H1 (cell line): Measurements from ENCODE around the gene LIPT2. TPM values are rescaled to one million over a fixed set of nuclear protein-coding genes. Genes with fewer than 3 reads are reported as not detected.
"Not testable (repeated sequence)": the region's sequence is repeated elsewhere in the genome, so short reads cannot be mapped to it uniquely, and the experiment has no call there.

ENCODE experiments used
- CTCF ChIA-PET: fragments of 300-600 bp; sonication (Branson Sonifier 250); formaldehyde crosslinking; loops from one replicate; lab custom pipeline; 2021; ENCODE audit not compliant: partially characterized antibody; lab: Charles Lee
- POLR2A ChIA-PET: fragments of 300-600 bp; sonication (Branson Sonifier 250); formaldehyde crosslinking; loops from one replicate; lab custom pipeline; 2021; ENCODE audit warnings: inconsistent platforms; ENCODE audit not compliant: partially characterized antibody; lab: Charles Lee
- DNase-seq, 2 experiments: peaks; one replicate each; pipeline versions ENCODE4 v3.0.0 to v3.0.0-alpha.2; 2010 to 2022; ENCODE audit warnings: low spot score in 2 of 2, low read depth in 1 of 2, mixed read lengths in 1 of 2
- FAIRE-seq: peaks from 2 replicates; lab custom pipeline; 2011; peaks lifted over from hg19 to GRCh38; lab: Jason Lieb, UNC
- H2AFZ ChIP-seq: 2 replicates; pipeline ENCODE4 v1.8.1; 2012; ENCODE audit warnings: low read length, inconsistent platforms
- H2AK5ac ChIP-seq: 2 replicates; pipeline ENCODE4 v1.6.1; 2013; ENCODE audit warnings: low read depth, low read length
- H2BK120ac ChIP-seq: replicated peaks from 2 replicates; pipeline ENCODE3; 2013; ENCODE audit warnings: low read depth, low read length, inconsistent platforms
- H2BK12ac ChIP-seq: 2 replicates; pipeline ENCODE4 v1.6.1; 2013; ENCODE audit warnings: low read depth, low read length
- H2BK15ac ChIP-seq: 2 replicates; pipeline ENCODE4 v1.6.1; 2013; ENCODE audit warnings: low read length
- H2BK20ac ChIP-seq: 2 replicates; pipeline ENCODE4 v1.6.1; 2013; ENCODE audit warnings: low read length
- H2BK5ac ChIP-seq: 2 replicates; pipeline ENCODE4 v1.6.1; 2013; ENCODE audit warnings: low read depth, low read length
- H3K14ac ChIP-seq: 2 replicates; pipeline ENCODE4 v1.6.1; 2013; ENCODE audit warnings: inconsistent platforms; ENCODE audit not compliant: insufficient read length
- H3K18ac ChIP-seq: 2 replicates; pipeline ENCODE4 v1.6.1; 2013; ENCODE audit warnings: low read length; ENCODE audit errors: extremely low read depth
- H3K23ac ChIP-seq: 2 replicates; pipeline ENCODE4 v1.6.1; 2013; ENCODE audit warnings: inconsistent platforms; ENCODE audit not compliant: insufficient read length
- H3K23me2 ChIP-seq: 2 replicates; pipeline ENCODE4 v1.6.1; 2013; ENCODE audit warnings: low read depth, low read length
- H3K27ac ChIP-seq: 2 replicates; pipeline ENCODE4 v1.6.1; 2011; ENCODE audit warnings: low read depth, low read length, inconsistent platforms
- H3K27me3 ChIP-seq, 4 experiments: replicated peaks in 1 of 4; 1 replicate in 1 of 4; 2 replicates in 3 of 4; pipeline versions ENCODE4 v1.6.1 to v1.8.1; 2011 to 2013; ENCODE audit warnings: low read length in 3 of 4, mild to moderate bottlenecking in 3 of 4, inconsistent platforms in 2 of 4, mixed read lengths in 2 of 4, moderate library complexity in 1 of 4; ENCODE audit not compliant: control insufficient read depth in 3 of 4, insufficient read depth in 3 of 4; ENCODE audit errors: extremely low read depth in 1 of 4
- H3K36me3 ChIP-seq, 4 experiments: 2 replicates each; pipeline versions ENCODE4 v1.6.1 to v1.8.1; 2011 to 2013; ENCODE audit warnings: mild to moderate bottlenecking in 4 of 4, low read length in 3 of 4, moderate library complexity in 2 of 4, control low read depth in 1 of 4, inconsistent platforms in 1 of 4; ENCODE audit not compliant: insufficient read depth in 4 of 4, control insufficient read depth in 2 of 4
- H3K4ac ChIP-seq: replicated peaks from 2 replicates; pipeline ENCODE3; 2013; ENCODE audit warnings: low read length, low read depth, mixed read lengths, inconsistent platforms; ENCODE audit not compliant: insufficient read length
- H3K4me1 ChIP-seq, 4 experiments: replicated peaks in 1 of 4; 1 replicate in 1 of 4; 2 replicates in 3 of 4; pipeline versions ENCODE4 v1.6.1 to v1.8.1; 2011 to 2013; ENCODE audit warnings: low read length in 3 of 4, inconsistent platforms in 2 of 4, mixed read lengths in 1 of 4; ENCODE audit not compliant: insufficient read depth in 4 of 4, control insufficient read depth in 3 of 4
- H3K4me2 ChIP-seq, 2 experiments: 2 replicates each; pipeline versions ENCODE4 v1.6.1 to v1.8.1; 2011 to 2013; ENCODE audit warnings: low read depth in 2 of 2, low read length in 2 of 2, control low read depth in 1 of 2, inconsistent platforms in 1 of 2, mild to moderate bottlenecking in 1 of 2; ENCODE audit not compliant: insufficient read depth in 1 of 2
- H3K4me3 ChIP-seq, 4 experiments: fragments of 200-600, 300-600 bp in 1 of 4; sonication (generic), shearing (Covaris generic), sonication (Bioruptor Twin) in 1 of 4; 2 replicates each; pipeline versions ENCODE4 v1.5.1 to v1.8.1; 2011 to 2016; ENCODE audit warnings: low read length in 4 of 4, low read depth in 3 of 4, control low read depth in 2 of 4, inconsistent platforms in 2 of 4, mild to moderate bottlenecking in 2 of 4, mixed read lengths in 1 of 4, moderate library complexity in 1 of 4; ENCODE audit not compliant: insufficient read depth in 2 of 4; ENCODE audit errors: extremely low read depth in 1 of 4
- H3K56ac ChIP-seq: replicated peaks from 2 replicates; pipeline ENCODE3; 2013; ENCODE audit warnings: low read depth, mild to moderate bottlenecking, mixed read lengths, low read length, inconsistent platforms; ENCODE audit not compliant: insufficient read length
- H3K79me1 ChIP-seq: 2 replicates; pipeline ENCODE4 v1.6.1; 2013; ENCODE audit warnings: low read depth, low read length, control low read depth
- H3K79me2 ChIP-seq, 2 experiments: 2 replicates each; pipeline versions ENCODE4 v1.6.1 to v1.8.1; 2012 to 2013; ENCODE audit warnings: low read length in 2 of 2, mild to moderate bottlenecking in 2 of 2, inconsistent platforms in 1 of 2; ENCODE audit not compliant: insufficient read depth in 2 of 2, control insufficient read depth in 1 of 2
- H3K9ac ChIP-seq, 4 experiments: replicated peaks in 1 of 4; 1 replicate in 1 of 4; 2 replicates in 3 of 4; pipeline versions ENCODE4 v1.6.1 to v1.8.1; 2011 to 2013; ENCODE audit warnings: low read depth in 3 of 4, low read length in 3 of 4, control low read depth in 2 of 4, mild to moderate bottlenecking in 2 of 4, moderate library complexity in 2 of 4, inconsistent platforms in 1 of 4; ENCODE audit errors: extremely low read depth in 1 of 4
- H3K9me3 ChIP-seq, 2 experiments: 2 replicates each; pipeline versions ENCODE4 v1.6.1 to v1.8.1; 2012 to 2013; ENCODE audit warnings: mild to moderate bottlenecking in 2 of 2, moderate library complexity in 2 of 2, control low read depth in 1 of 2, inconsistent platforms in 1 of 2, low read depth in 1 of 2, low read length in 1 of 2, mixed read lengths in 1 of 2; ENCODE audit not compliant: insufficient read depth in 2 of 2
- H4K20me1 ChIP-seq, 2 experiments: replicated peaks in 1 of 2; 2 replicates each; pipeline versions ENCODE3 to v1.8.1; 2011 to 2013; ENCODE audit warnings: inconsistent platforms in 2 of 2, low read length in 2 of 2, mild to moderate bottlenecking in 1 of 2; ENCODE audit not compliant: insufficient read depth in 2 of 2, control insufficient read depth in 1 of 2
- H4K5ac ChIP-seq: 2 replicates; pipeline ENCODE4 v1.6.1; 2013; ENCODE audit warnings: low read length, low read depth, mixed read lengths, inconsistent platforms; ENCODE audit not compliant: insufficient read length
- H4K8ac ChIP-seq: 2 replicates; pipeline ENCODE4 v1.8.0; 2013; ENCODE audit warnings: mild to moderate bottlenecking, moderate library complexity, low read length, inconsistent platforms; ENCODE audit not compliant: insufficient read depth; ENCODE audit errors: extremely low read depth
- H4K91ac ChIP-seq: replicated peaks from 2 replicates; pipeline ENCODE3; 2013; ENCODE audit warnings: low read length, mixed read lengths, inconsistent platforms; ENCODE audit not compliant: insufficient read length
- CHD2 ChIP-seq: IDR thresholded peaks from 2 replicates; pipeline ENCODE4 v1.6.1; 2012; ENCODE audit warnings: low read length, improper control_type of control experiment
- EGR1 ChIP-seq: IDR thresholded peaks from 2 replicates; pipeline ENCODE4 v1.6.1; 2011; ENCODE audit warnings: low read depth, low read length, borderline replicate concordance
- POLR2AphosphoS5 ChIP-seq: IDR thresholded peaks from 2 replicates; pipeline ENCODE4 v1.6.1; 2011; ENCODE audit warnings: low read depth, low read length
- RNF2 ChIP-seq: fragments of 200-900, 300-1000 bp; sonication (generic); IDR thresholded peaks from 2 replicates; pipeline ENCODE4 v1.7.1; 2016; ENCODE audit warnings: borderline replicate concordance, low read depth, mild to moderate bottlenecking, antibody characterized with exemption, low read length; ENCODE audit not compliant: poor library complexity, severe bottlenecking; ENCODE audit errors: missing control alignments
- SP2 ChIP-seq: IDR thresholded peaks from 2 replicates; pipeline ENCODE4 v1.6.1; 2012; ENCODE audit warnings: mild to moderate bottlenecking, low read length, inconsistent platforms
- SP4 ChIP-seq: IDR thresholded peaks from 2 replicates; pipeline ENCODE4 v1.6.1; 2012; ENCODE audit warnings: low read length, inconsistent platforms
- TAF1 ChIP-seq: IDR thresholded peaks from 2 replicates; pipeline ENCODE4 v1.6.1; 2011; ENCODE audit warnings: mild to moderate bottlenecking, low read depth, low read length
- YY1 ChIP-seq: IDR thresholded peaks from 2 replicates; pipeline ENCODE4 v1.6.1; 2011; ENCODE audit warnings: low read depth, mild to moderate bottlenecking, low read length
- WGBS, 2 experiments: shearing (Covaris generic) in 1 of 2; methylation state at CpG; one replicate each; pipeline versions ENCODE4 v1.1.6 to v1.1.7; 2013 to 2015; ENCODE audit warnings: low lambda C conversion rate in 2 of 2, mixed read lengths in 2 of 2, inconsistent platforms in 1 of 2, low coverage in 1 of 2, missing lambda C conversion rate in 1 of 2; ENCODE audit not compliant: insufficient replicate concordance in 2 of 2, insufficient coverage in 1 of 2, insufficient read length in 1 of 2; ENCODE audit errors: extremely low coverage in 1 of 2, missing lambda C conversion rate in 1 of 2; 5-methylcytosine and 5-hydroxymethylcytosine counted together
- polyA plus RNA-seq, 7 experiments: library from polyadenylated mRNA; depleted of rRNA in 3 of 7; stranded (reverse) in 5 of 7; unstranded in 2 of 7; fragments of >200 nt in 5 of 7; fragments of 200-250 nt in 2 of 7; gene quantifications; 1 replicate in 5 of 7; 2 replicates in 1 of 7; 4 replicates in 1 of 7; pipeline versions ENCODE4 v1.2.1 to v1.2.3, GENCODE V29; 2011 to 2013; ENCODE audit warnings: missing spikeins in 2 of 7, mixed read lengths in 2 of 7
- total RNA-seq: library from RNA; stranded (reverse); fragmentation: NEBNext Ultra II Directional; extraction: Animal tissue kit (Norgen Biotek cat#: 25700); gene quantifications from 2 replicates; pipeline ENCODE4 v1.2.1, GENCODE V29; 2021
- TF ChIP-seq, protein P1 (sequence below): IDR thresholded peaks from 2 replicates; pipeline ENCODE4 v1.6.1; 2011; ENCODE audit warnings: low read depth, mild to moderate bottlenecking, low read length; ENCODE audit not compliant: insufficient read depth

LIPT2 gene
- total and polyA plus RNA-seq, 2 of the 8 experiments (the other 6 are each of a cell fraction or from before 2014, with no cell fraction given): 6.4 to 16.7 TPM

GRCh38 chr11:74519710-74520109, 26.2 kb upstream of the LIPT2 start (continued):
- TF ChIP-seq, protein P1, sequence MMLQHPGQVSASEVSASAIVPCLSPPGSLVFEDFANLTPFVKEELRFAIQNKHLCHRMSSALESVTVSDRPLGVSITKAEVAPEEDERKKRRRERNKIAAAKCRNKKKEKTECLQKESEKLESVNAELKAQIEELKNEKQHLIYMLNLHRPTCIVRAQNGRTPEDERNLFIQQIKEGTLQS: no peak
- TF ChIP-seq SP4 (no peak), RNF2 (no peak), SP2 (no peak), CHD2 (no peak), YY1 (no peak), TAF1 (no peak), POLR2AphosphoS5 (no peak), EGR1 (no peak)

DNA sequence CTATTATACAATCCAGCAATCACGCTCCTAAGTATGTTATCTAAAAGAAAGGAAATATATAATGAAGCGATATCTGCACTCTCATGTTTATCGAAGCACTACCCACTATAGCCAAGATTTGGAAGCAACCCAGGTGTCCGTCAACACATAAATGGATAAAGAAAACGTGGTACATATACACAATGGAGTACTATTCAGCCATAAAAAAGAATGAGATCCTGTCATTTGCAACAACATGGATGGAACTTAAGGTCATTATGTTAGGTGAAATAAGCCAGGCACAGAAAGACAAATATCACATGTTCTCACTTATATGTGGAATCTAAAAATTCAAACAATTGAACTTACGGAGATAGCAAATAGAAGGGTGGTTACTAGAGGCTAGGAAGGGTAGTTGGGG, 24.1 kb upstream of the LIPT2 start:
- WGBS, 2 experiments: 94% methylated on average over 6 of the region's 6 CpGs; no CpG with 5 or more reads in 1 of the 2 experiments
- H3K79me2 ChIP-seq, POLR2A ChIA-PET, H3K23ac ChIP-seq, FAIRE-seq, H3K27me3 ChIP-seq, H3K23me2 ChIP-seq, CTCF ChIA-PET, H3K4ac ChIP-seq, DNase-seq, H3K27ac ChIP-seq, H3K79me1 ChIP-seq, H4K8ac ChIP-seq, H3K4me2 ChIP-seq, H4K91ac ChIP-seq, H3K4me1 ChIP-seq, H3K9ac ChIP-seq, H3K36me3 ChIP-seq, H2BK15ac ChIP-seq, H3K9me3 ChIP-seq, H4K5ac ChIP-seq, H2BK120ac ChIP-seq, H2AK5ac ChIP-seq, H2BK20ac ChIP-seq, H3K18ac ChIP-seq, H2BK12ac ChIP-seq, H3K4me3 ChIP-seq, H3K56ac ChIP-seq, H4K20me1 ChIP-seq, H3K14ac ChIP-seq, H2AFZ ChIP-seq, H2BK5ac ChIP-seq: not testable (repeated sequence)
